ENCODE results near the gene CCDC198. TPM values are rescaled to one million over a fixed set of nuclear protein-coding genes. Genes with fewer than 3 reads are reported as not detected.

The CCDC198 gene
- total RNA-seq, 2 donors from 2014 or later, result not detected

- Histone ChIP-seq H3K4me3 (no peak overlapping the region), H3K27ac (no peak overlapping the region), H3K4me1 (ENCODE audit: control insufficient read depth in 1 of 2, low read depth in 2 of 2) (no peaks in the 10 kb centered on the region), H3K27me3 (replicated peaks; ENCODE audit: insufficient read depth) (no peaks in the 10 kb centered on the region), H3K9me3 (peaks cover 3% of the 10 kb centered on the region), H3K36me3 (no peaks in the 10 kb centered on the region)
- no peak for TF ChIP-seq CTCF (IDR thresholded peaks at IDR 0.05)
- ATAC-seq (ENCODE audit: insufficient number of reproducible peaks, low FRiP score, low read depth) (no peak), DNase-seq (ENCODE audit: low spot score) (no peak)
Observed at GRCh38 chr14:57435923-57436322, 57.7 kb downstream of the CCDC198 start.

GRCh38 chr14:57420986-57421385 is 72.7 kb downstream of the CCDC198 start:
- TF ChIP-seq CTCF (IDR thresholded peaks at IDR 0.05), result no peak
- ATAC-seq (ENCODE audit: insufficient number of reproducible peaks, low FRiP score, low read depth), result no peak

GRCh38 chr14:57420033-57420432 is 73.6 kb downstream of the CCDC198 start:
- H3K36me3 ChIP-seq, result no peaks in the 10 kb centered on the region
- no peaks in the 10 kb centered on the region for H3K9me3 ChIP-seq
- H3K27ac ChIP-seq, result no peak overlapping the region
- DNase-seq (ENCODE audit: low spot score), result no peak
- no peak for TF ChIP-seq CTCF (IDR thresholded peaks at IDR 0.05)
- no peak overlapping the region for H3K4me3 ChIP-seq
- no peak for ATAC-seq (ENCODE audit: insufficient number of reproducible peaks, low FRiP score, low read depth)
- H3K27me3 ChIP-seq (replicated peaks; ENCODE audit: insufficient read depth), result no peaks in the 10 kb centered on the region
- H3K4me1 ChIP-seq (ENCODE audit: control insufficient read depth in 1 of 2, low read depth in 2 of 2), result no peaks in the 10 kb centered on the region

More at GRCh38 chr14:57420986-57421385, 72.7 kb downstream of the CCDC198 start:
- Histone ChIP-seq H3K9me3 (no peaks in the 10 kb centered on the region), H3K27ac (no peak overlapping the region), H3K36me3 (no peaks in the 10 kb centered on the region), H3K4me3 (no peak overlapping the region), H3K27me3 (replicated peaks; ENCODE audit: insufficient read depth) (no peaks in the 10 kb centered on the region), H3K4me1 (ENCODE audit: control insufficient read depth in 1 of 2, low read depth in 2 of 2) (no peaks in the 10 kb centered on the region)
- DNase-seq (ENCODE audit: low spot score), result no peak

Other genes with a start within 250 kb of the CCDC198 start
- gene EXOC5, start 225.0 kb downstream of the CCDC198 start, total RNA-seq, result 10 to 100 TPM; 40.3 to 50.3 TPM
- 10 to 100 TPM; 26.2 to 28.2 TPM for gene AP5M1, start 224.9 kb downstream of the CCDC198 start, total RNA-seq
- gene NAA30, start 103.3 kb downstream of the CCDC198 start, total RNA-seq, result 10 to 100 TPM in 1 of 2 donors, 1 to 10 TPM in 1; 9.7 to 13.6 TPM

Measured in thoracic aorta (tissue), 2 donors.